ELF-1 (cell line): Measurements from ENCODE around the gene ARL15.

Experiments
- DNase-seq: peaks from one replicate; pipeline ENCODE4 v3.0.0-alpha.2; 2016; ENCODE audit warnings: low read depth, low spot score

Gene ARL15

GRCh38 chr5:53940921-53941320 lies 369.5 kb downstream of the ARL15 start:
- DNase-seq: no peak

- no peak for DNase-seq
These were observed 372.9 kb downstream of the ARL15 start for GRCh38 chr5:53937467-53937866.

- no peak for DNase-seq
These were observed 373.7 kb downstream of the ARL15 start for GRCh38 chr5:53936481-53937352.

- no peak for DNase-seq
These were observed 376.1 kb downstream of the ARL15 start for GRCh38 chr5:53934151-53934820.

- no peak for DNase-seq
These were observed 378.0 kb downstream of the ARL15 start for GRCh38 chr5:53932351-53932750.

- DNase-seq: no peak
These were observed 379.9 kb downstream of the ARL15 start for GRCh38 chr5:53930457-53930856.

- DNase-seq: no peak
These were observed 380.8 kb downstream of the ARL15 start for GRCh38 chr5:53929570-53929969.

GRCh38 chr5:53929152-53929551 lies 381.2 kb downstream of the ARL15 start:
- DNase-seq: no peak

- no peak for DNase-seq
These were observed 381.7 kb downstream of the ARL15 start for GRCh38 chr5:53928641-53929040.

- DNase-seq: no peak
These were observed 382.6 kb downstream of the ARL15 start for GRCh38 chr5:53927668-53928247.

- no peak for DNase-seq
These were observed 384.3 kb downstream of the ARL15 start for GRCh38 chr5:53926026-53926425.

GRCh38 chr5:53924392-53924791 lies 386.0 kb downstream of the ARL15 start:
- DNase-seq: no peak

GRCh38 chr5:53923961-53924360 lies 386.4 kb downstream of the ARL15 start:
- DNase-seq: no peak

GRCh38 chr5:53922508-53923498 lies 387.6 kb downstream of the ARL15 start:
- DNase-seq: no peak

GRCh38 chr5:53917826-53918225 lies 392.5 kb downstream of the ARL15 start:
- no peak for DNase-seq

- no peak for DNase-seq
These were observed 393.3 kb downstream of the ARL15 start for GRCh38 chr5:53917095-53917494.

- no peak for DNase-seq
These were observed 395.3 kb downstream of the ARL15 start for GRCh38 chr5:53915120-53915519.

- no peak for DNase-seq
These were observed 396.4 kb downstream of the ARL15 start for GRCh38 chr5:53913941-53914340.

GRCh38 chr5:53908757-53909156 lies 401.6 kb downstream of the ARL15 start:
- no peak for DNase-seq

GRCh38 chr5:53907827-53908226 lies 402.5 kb downstream of the ARL15 start:
- no peak for DNase-seq

- DNase-seq: no peak
These were observed 403.6 kb downstream of the ARL15 start for GRCh38 chr5:53906736-53907135.
